Liver (tissue), 9 donors: ENCODE measurements around the gene LRRC37A3. TPM values are rescaled to one million over a fixed set of nuclear protein-coding genes. Genes with fewer than 3 reads are reported as not detected.
"Not testable (repeated sequence)": the region's sequence is repeated elsewhere in the genome, so short reads cannot be mapped to it uniquely, and the experiment has no call there.

Experiments used
- DNase-seq: peaks from one replicate; pipeline ENCODE4 v3.0.0-alpha.2; 2017; ENCODE audit warnings: low spot score
- H3K27ac ChIP-seq, 2 donors: one replicate each; pipeline ENCODE4 v1.7.0; 2013; ENCODE audit warnings: inconsistent platforms in 2 of 2, low read length in 2 of 2, control low read depth in 1 of 2, low read depth in 1 of 2, mild to moderate bottlenecking in 1 of 2
- H3K27me3 ChIP-seq, 4 donors: one replicate each; pipeline versions ENCODE4 v1.6.1 to v1.7.0; 2013; ENCODE audit warnings: low read length in 3 of 4, inconsistent platforms in 1 of 4, mild to moderate bottlenecking in 1 of 4, moderate library complexity in 1 of 4; ENCODE audit not compliant: control insufficient read depth in 4 of 4, insufficient read depth in 4 of 4
- H3K36me3 ChIP-seq, 4 donors: one replicate each; pipeline versions ENCODE4 v1.6.1 to v1.7.0; 2013; ENCODE audit warnings: low read length in 3 of 4, mild to moderate bottlenecking in 3 of 4, low read depth in 1 of 4, moderate library complexity in 1 of 4; ENCODE audit not compliant: control insufficient read depth in 4 of 4, insufficient read depth in 3 of 4
- H3K4me1 ChIP-seq, 4 donors: one replicate each; pipeline versions ENCODE4 v1.6.1 to v1.7.0; 2013; ENCODE audit warnings: low read length in 3 of 4, mild to moderate bottlenecking in 3 of 4, moderate library complexity in 1 of 4; ENCODE audit not compliant: control insufficient read depth in 4 of 4, insufficient read depth in 4 of 4
- H3K4me3 ChIP-seq, 3 donors: one replicate each; pipeline versions ENCODE4 v1.6.1 to v1.7.0; 2013; ENCODE audit warnings: low read length in 3 of 3, control low read depth in 1 of 3, low read depth in 1 of 3, mild to moderate bottlenecking in 1 of 3
- H3K9ac ChIP-seq, 2 donors: one replicate each; pipeline ENCODE4 v1.7.0; 2013; ENCODE audit warnings: low read length in 2 of 2, mild to moderate bottlenecking in 2 of 2, moderate library complexity in 2 of 2, control low read depth in 1 of 2, low read depth in 1 of 2
- H3K9me3 ChIP-seq, 4 donors: one replicate each; pipeline versions ENCODE4 v1.6.1 to v1.7.0; 2013; ENCODE audit warnings: low read length in 3 of 4; ENCODE audit not compliant: control insufficient read depth in 4 of 4
- CTCF ChIP-seq: fragments of 150-350 bp; IDR thresholded peaks from 2 replicates; pipeline ENCODE4 v1.5.1; 2017; ENCODE audit warnings: improper control_type of control experiment, low read depth, low read length; ENCODE audit not compliant: missing input control
- RAD21 ChIP-seq, 2 donors: IDR thresholded peaks; 2 replicates each; pipeline ENCODE4 v1.6.1; 2016; ENCODE audit warnings: antibody characterized with exemption in 2 of 2, mild to moderate bottlenecking in 2 of 2
- whole genome bisulfite sequencing: extraction: QIAGEN DNeasy Blood & Tissue Kit; methylation state at CpG from one replicate; pipeline ENCODE4 v1.1.7; 2013; 5-methylcytosine and 5-hydroxymethylcytosine counted together
- polyA plus RNA-seq, 2 donors: library from polyadenylated mRNA; stranded (reverse) in 1 of 2; unstranded in 1 of 2; fragments of 200-250 nt in 1 of 2; fragments of >200 nt in 1 of 2; fragmentation: Nextera tagmentation in 1 of 2; extraction: Ambion mirVana in 1 of 2; gene quantifications; one replicate each; pipeline versions ENCODE4 v1.2.1 to v1.2.3, GENCODE V29; 2013 to 2015
- total RNA-seq, 2 donors: library from RNA; depleted of rRNA; stranded (reverse); fragments of >200 nt; gene quantifications; one replicate each; pipeline ENCODE4 v1.2.3, GENCODE V29; 2014
- donor health status: healthy.
- donor health status: healthy.
- donor health status: healthy.
- donor health status: healthy.
- donor health status: healthy.

LRRC37A3 gene
- total and polyA plus RNA-seq, 4 donors: 0.46 to 4.5 (median 3.0) TPM

- H3K4me1 ChIP-seq, DNase-seq, H3K4me3 ChIP-seq, H3K9ac ChIP-seq, H3K27ac ChIP-seq, H3K9me3 ChIP-seq, H3K36me3 ChIP-seq, H3K27me3 ChIP-seq: not testable (repeated sequence)
- 71% methylated on average over 1 of the region's 3 CpGs for WGBS
Measured at GRCh38 chr17:64910191-64910514, 9.1 kb downstream of the LRRC37A3 start.

- 93% methylated on average over 6 of the region's 7 CpGs for WGBS
- not testable (repeated sequence) for H3K9me3 ChIP-seq, H3K4me3 ChIP-seq, H3K9ac ChIP-seq, H3K36me3 ChIP-seq, DNase-seq, H3K4me1 ChIP-seq, H3K27ac ChIP-seq, H3K27me3 ChIP-seq
Measured at GRCh38 chr17:64909511-64910190, 9.6 kb downstream of the LRRC37A3 start.

GRCh38 chr17:64904069-64904468, 15.2 kb downstream of the LRRC37A3 start:
- WGBS: 98% methylated on average over 2 of the region's 5 CpGs
- H3K9ac ChIP-seq, H3K36me3 ChIP-seq, H3K27me3 ChIP-seq, H3K4me3 ChIP-seq, H3K27ac ChIP-seq, H3K9me3 ChIP-seq, H3K4me1 ChIP-seq, DNase-seq: not testable (repeated sequence)

GRCh38 chr17:64897136-64897535, 22.1 kb downstream of the LRRC37A3 start:
- H3K9me3 ChIP-seq, H3K4me1 ChIP-seq, H3K27ac ChIP-seq, H3K36me3 ChIP-seq, H3K9ac ChIP-seq, H3K4me3 ChIP-seq, H3K27me3 ChIP-seq: not testable (repeated sequence)
- 89% methylated on average over 15 of the region's 15 CpGs for WGBS
- DNase-seq: peak; percentile 31

- 98% methylated on average over 29 of the region's 29 CpGs for WGBS
- DNase-seq, H3K4me1 ChIP-seq, H3K9ac ChIP-seq, H3K36me3 ChIP-seq, H3K9me3 ChIP-seq, H3K27ac ChIP-seq, H3K27me3 ChIP-seq, H3K4me3 ChIP-seq: not testable (repeated sequence)
Measured at GRCh38 chr17:64874210-64874609, 45.1 kb downstream of the LRRC37A3 start.

GRCh38 chr17:64847504-64848466, 71.5 kb downstream of the LRRC37A3 start:
- 60% methylated on average over 47 of the region's 49 CpGs for WGBS
- not testable (repeated sequence) for H3K9me3 ChIP-seq

GRCh38 chr17:64846892-64847291, 72.4 kb downstream of the LRRC37A3 start:
- not testable (repeated sequence) for H3K27ac ChIP-seq, DNase-seq, H3K27me3 ChIP-seq, H3K9me3 ChIP-seq, H3K4me3 ChIP-seq, H3K9ac ChIP-seq, H3K36me3 ChIP-seq, H3K4me1 ChIP-seq
- 84% methylated on average over 3 of the region's 4 CpGs for WGBS

More at GRCh38 chr17:64847504-64848466, 71.5 kb downstream of the LRRC37A3 start:
- H3K27ac ChIP-seq, H3K27me3 ChIP-seq, H3K4me3 ChIP-seq, H3K4me1 ChIP-seq, H3K36me3 ChIP-seq, H3K9ac ChIP-seq: not testable (repeated sequence)
- TF ChIP-seq CTCF: peak; percentile 47
- TF ChIP-seq RAD21 (IDR thresholded peaks at IDR 0.05): peak; percentile 52 to 72
- peak; percentile 83 for DNase-seq
